ENCODE data around the gene GGNBP2.

DNA sequence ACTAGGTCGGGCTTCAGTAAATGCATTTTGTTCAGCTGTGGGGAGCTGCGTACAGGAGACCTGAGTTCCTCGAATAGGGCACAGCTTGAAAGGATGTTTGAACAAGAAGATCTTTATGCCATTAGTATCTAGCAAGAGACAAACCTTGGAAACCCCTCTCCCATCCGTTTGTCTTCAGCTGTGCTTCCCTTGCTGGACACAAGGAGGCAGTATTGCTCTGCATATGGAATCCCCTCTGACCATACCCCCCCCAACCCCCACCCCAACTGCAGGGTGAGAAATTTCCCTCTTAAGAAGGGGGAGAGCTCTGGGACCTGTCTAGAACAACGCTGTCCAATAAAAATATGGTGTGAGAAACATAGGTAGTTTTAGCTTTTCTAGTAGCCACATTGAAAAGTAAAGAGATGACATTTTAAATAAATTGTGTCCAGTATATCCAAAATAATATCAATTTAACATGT lies 58.2 kb downstream of the GGNBP2 start:
- TF ChIP-seq, protein P1, sequence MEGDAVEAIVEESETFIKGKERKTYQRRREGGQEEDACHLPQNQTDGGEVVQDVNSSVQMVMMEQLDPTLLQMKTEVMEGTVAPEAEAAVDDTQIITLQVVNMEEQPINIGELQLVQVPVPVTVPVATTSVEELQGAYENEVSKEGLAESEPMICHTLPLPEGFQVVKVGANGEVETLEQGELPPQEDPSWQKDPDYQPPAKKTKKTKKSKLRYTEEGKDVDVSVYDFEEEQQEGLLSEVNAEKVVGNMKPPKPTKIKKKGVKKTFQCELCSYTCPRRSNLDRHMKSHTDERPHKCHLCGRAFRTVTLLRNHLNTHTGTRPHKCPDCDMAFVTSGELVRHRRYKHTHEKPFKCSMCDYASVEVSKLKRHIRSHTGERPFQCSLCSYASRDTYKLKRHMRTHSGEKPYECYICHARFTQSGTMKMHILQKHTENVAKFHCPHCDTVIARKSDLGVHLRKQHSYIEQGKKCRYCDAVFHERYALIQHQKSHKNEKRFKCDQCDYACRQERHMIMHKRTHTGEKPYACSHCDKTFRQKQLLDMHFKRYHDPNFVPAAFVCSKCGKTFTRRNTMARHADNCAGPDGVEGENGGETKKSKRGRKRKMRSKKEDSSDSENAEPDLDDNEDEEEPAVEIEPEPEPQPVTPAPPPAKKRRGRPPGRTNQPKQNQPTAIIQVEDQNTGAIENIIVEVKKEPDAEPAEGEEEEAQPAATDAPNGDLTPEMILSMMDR (conservative IDR thresholded peaks at IDR 0.05 in 1 of 2, IDR thresholded peaks at IDR 0.05 in 1 of 2; ENCODE audit: low read depth in 1 of 2, low read length in 2 of 2) = peak; percentile 78 to 91
- no peak for TF ChIP-seq EZH2 (IDR thresholded peaks at IDR 0.05; ENCODE audit: low read length, missing control alignments)

Measured in fibroblast of lung (primary cell).